ENCODE data around the gene COPB2.

COPB2 gene

GRCh38 chr3:139318431-139318816, 71.0 kb downstream of the COPB2 start:
- TF ChIP-seq BACH2 (CRISPR knock-in tag; IDR thresholded peaks at IDR 0.05; ENCODE audit: borderline replicate concordance) (no peak), PATZ1 (CRISPR knock-in tag; IDR thresholded peaks at IDR 0.05; ENCODE audit: borderline replicate concordance) (no peak), ZC3H10 (CRISPR knock-in tag; IDR thresholded peaks at IDR 0.05) (no peak), PPARA (CRISPR knock-in tag; IDR thresholded peaks at IDR 0.05; ENCODE audit: borderline replicate concordance) (no peak), ISL1 (CRISPR knock-in tag; IDR thresholded peaks at IDR 0.05) (no peak), SNAI2 (CRISPR knock-in tag; IDR thresholded peaks at IDR 0.05) (no peak), TSHZ2 (CRISPR knock-in tag; IDR thresholded peaks at IDR 0.05) (no peak), ZNF70 (CRISPR knock-in tag; IDR thresholded peaks at IDR 0.05) (no peak), OSR1 (CRISPR knock-in tag; IDR thresholded peaks at IDR 0.05) (no peak), ZFP30 (CRISPR knock-in tag; IDR thresholded peaks at IDR 0.05) (no peak), ZNF565 (CRISPR knock-in tag; conservative IDR thresholded peaks at IDR 0.05; ENCODE audit: low read depth) (no peak), CSRNP3 (CRISPR knock-in tag; IDR thresholded peaks at IDR 0.05) (no peak), GLIS3 (CRISPR knock-in tag; IDR thresholded peaks at IDR 0.05) (no peak), TOX (CRISPR knock-in tag; IDR thresholded peaks at IDR 0.05; ENCODE audit: borderline replicate concordance) (no peak)
- TF ChIP-seq, protein P1, sequence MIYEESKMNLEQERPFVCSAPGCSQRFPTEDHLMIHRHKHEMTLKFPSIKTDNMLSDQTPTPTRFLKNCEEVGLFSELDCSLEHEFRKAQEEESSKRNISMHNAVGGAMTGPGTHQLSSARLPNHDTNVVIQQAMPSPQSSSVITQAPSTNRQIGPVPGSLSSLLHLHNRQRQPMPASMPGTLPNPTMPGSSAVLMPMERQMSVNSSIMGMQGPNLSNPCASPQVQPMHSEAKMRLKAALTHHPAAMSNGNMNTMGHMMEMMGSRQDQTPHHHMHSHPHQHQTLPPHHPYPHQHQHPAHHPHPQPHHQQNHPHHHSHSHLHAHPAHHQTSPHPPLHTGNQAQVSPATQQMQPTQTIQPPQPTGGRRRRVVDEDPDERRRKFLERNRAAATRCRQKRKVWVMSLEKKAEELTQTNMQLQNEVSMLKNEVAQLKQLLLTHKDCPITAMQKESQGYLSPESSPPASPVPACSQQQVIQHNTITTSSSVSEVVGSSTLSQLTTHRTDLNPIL (CRISPR knock-in tag; IDR thresholded peaks at IDR 0.05; ENCODE audit: low read depth) = no peak
- no peak; the same call in 2 of the 3 replicates for ATAC-seq

GRCh38 chr3:139317660-139318430, 71.6 kb downstream of the COPB2 start:
- peak; percentile 13 for ATAC-seq
- TF ChIP-seq, protein P1 (CRISPR knock-in tag; IDR thresholded peaks at IDR 0.05; ENCODE audit: low read depth) = no peak
- TF ChIP-seq GLIS3 (CRISPR knock-in tag; IDR thresholded peaks at IDR 0.05) = no peak
- TF ChIP-seq ZC3H10 (CRISPR knock-in tag; IDR thresholded peaks at IDR 0.05) = no peak
- TF ChIP-seq TSHZ2 (CRISPR knock-in tag; IDR thresholded peaks at IDR 0.05) = no peak
- no peak for TF ChIP-seq ZFP3 (CRISPR knock-in tag; IDR thresholded peaks at IDR 0.05)
- no peak for TF ChIP-seq CSDC2 (CRISPR knock-in tag; IDR thresholded peaks at IDR 0.05)
- no peak for TF ChIP-seq ESRRG (CRISPR knock-in tag; IDR thresholded peaks at IDR 0.05)
- no peak for TF ChIP-seq PPARA (CRISPR knock-in tag; IDR thresholded peaks at IDR 0.05; ENCODE audit: borderline replicate concordance)
- no peak for TF ChIP-seq TOX (CRISPR knock-in tag; IDR thresholded peaks at IDR 0.05; ENCODE audit: borderline replicate concordance)
